OCI-M2 (cell line): ENCODE results near the gene SNX11.

Experiments
- DNase-seq: peaks from one replicate; lab custom pipeline; 2025; ENCODE audit not compliant: unreplicated experiment; lab: John Stamatoyannopoulos, UW

SNX11 gene

DNA sequence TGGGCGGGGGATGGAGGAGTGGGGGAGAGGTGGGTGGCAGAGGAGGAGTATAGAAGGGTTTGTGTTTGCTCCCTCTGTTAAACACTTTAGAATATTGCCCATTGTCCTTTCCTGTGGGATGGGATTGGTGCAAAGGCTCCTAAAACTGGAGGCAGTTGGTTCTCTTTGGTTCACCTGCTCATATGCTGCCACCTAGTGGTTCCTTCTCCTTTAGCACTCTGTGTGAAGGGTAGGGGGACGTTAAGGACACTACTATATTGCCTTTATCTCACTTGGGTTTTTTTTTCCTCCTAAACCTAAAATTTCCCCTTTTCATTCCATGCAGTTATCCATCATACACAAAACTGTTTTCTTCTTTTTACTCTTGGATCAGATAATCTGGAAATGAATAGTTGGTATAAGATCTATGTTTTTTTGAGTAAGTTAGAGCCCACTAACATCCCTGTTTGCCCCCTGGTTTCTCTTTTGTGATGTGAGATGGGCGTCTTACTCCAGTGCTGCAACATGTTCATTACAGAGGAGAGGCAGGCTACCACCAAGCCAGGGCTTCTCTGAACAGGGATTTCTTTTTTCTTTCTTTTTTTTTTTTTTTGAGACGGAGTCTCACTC, 23.8 kb downstream of the SNX11 start:
- peak; percentile 59 for DNase-seq

DNA sequence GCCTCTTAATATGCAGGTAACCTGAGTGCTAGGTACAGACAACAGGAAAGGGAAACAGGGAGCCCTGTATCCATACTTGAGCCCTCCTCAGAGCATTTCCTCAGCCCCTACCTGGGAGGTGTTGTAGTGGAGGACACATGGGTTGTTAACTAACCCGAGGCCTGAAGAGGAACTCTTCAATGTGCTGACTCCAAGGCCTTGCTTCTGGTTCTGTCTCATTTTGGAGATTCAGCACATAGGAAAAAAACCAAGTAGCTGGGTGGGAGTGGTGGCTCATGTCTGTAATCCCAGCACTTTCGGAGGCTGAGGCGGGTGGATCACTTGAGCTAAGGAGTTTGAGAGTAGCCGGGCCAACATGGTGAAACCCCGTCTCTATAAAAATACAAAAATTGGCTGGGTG, 24.8 kb downstream of the SNX11 start:
- no peak for DNase-seq

DNA sequence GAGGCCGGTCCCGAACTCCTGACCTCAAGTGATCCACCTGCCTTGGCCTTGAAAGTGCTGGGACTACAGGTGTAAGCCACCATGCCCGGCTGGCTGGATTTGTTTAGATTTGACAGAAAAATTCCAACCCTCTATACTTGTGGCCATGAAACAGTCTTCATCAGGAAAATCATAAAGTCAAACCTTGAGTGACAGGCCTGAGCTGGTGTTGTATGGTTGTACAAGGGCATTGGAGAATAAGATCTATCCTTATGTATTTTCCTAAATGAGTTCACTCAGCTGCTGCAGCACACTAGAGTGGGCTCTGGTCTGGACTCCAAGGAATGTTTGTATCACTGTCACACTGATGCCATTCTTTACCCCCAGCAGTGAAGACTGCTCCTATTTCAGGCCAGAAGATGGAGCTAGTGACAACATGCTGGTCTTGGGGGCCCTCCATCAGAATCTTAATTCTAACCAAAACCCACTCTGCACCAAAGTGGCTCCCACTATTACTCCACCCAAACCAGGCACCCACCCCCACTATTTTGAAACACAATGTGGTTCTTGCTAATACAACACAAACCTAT, 27.4 kb downstream of the SNX11 start:
- DNase-seq, result no peak

DNA sequence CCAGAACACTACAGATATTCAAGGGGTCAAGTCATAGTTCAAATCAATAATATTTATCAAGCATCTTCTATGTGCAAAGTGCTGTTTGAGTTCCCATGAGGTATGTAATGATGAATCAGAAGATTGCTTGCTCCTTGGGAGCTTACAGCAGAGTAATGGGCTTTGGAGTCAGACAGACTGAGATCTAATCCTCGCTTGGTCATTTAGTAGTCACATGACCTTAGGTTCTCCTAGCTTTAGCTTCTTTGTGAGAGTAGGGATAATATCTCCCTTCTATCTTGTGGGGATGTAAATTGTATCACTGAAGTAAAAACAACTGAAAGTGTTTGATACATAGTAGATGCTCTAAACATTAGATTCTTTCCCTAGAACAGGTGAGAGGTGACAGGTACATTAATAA, 30.1 kb downstream of the SNX11 start:
- no peak for DNase-seq

DNA sequence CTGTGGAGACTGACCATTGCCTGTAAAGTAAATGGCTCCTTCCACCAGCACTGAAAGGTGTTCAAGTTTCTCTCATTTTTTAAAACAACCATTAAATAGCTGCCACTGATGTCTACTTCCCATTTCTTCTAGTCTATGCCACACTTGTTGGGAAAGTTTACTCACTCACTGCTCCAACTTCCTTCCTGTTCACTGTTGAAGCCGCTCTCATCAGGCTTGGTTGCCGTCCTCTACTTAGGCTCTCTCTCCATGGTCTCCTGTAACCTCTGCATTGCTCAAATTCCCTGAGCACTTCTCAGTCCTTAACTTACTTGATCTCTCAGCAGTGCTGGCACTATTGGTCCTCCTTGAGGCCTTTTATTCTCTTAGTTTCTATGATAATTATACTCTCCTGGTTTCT, 32.4 kb downstream of the SNX11 start:
- no peak for DNase-seq

DNA sequence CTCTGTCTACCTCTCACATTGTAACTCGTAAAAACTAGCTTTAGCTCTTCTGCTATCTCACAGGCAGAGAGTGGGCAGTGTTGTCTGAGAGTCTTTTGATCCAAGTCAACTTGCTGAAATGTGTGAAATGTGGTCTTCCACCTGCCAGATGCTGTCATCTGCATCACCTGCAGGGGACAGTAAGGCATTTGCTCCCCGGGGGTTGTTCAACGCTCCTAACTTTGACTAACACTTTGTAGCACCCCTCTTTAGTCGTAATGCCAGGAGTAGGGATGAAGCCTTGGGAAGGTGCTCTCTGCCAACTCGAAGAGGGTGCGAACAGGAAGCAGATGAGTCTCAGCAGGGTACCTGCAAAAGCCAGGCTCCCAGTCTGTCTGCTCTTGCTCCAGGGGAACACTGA, 36.1 kb downstream of the SNX11 start:
- DNase-seq, result no peak

DNA sequence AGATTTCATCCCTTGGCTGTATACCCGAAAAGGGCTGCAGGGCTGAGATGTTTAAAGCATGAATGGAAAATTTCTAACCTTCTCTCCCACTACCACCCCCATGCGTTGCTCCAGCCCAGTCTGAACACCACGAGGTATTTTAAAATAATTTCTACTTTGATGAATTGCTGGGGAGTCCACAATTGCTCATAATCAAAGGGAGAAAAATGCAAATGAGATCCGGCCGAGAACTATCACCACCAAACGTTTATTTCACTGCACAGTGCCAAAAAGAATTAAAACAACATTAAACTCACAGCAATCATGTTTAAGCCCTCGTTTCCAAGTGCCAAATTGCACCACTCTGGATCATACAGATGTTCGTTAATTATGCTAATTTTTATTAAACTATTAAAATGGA, 36.7 kb downstream of the SNX11 start:
- no peak for DNase-seq

DNA sequence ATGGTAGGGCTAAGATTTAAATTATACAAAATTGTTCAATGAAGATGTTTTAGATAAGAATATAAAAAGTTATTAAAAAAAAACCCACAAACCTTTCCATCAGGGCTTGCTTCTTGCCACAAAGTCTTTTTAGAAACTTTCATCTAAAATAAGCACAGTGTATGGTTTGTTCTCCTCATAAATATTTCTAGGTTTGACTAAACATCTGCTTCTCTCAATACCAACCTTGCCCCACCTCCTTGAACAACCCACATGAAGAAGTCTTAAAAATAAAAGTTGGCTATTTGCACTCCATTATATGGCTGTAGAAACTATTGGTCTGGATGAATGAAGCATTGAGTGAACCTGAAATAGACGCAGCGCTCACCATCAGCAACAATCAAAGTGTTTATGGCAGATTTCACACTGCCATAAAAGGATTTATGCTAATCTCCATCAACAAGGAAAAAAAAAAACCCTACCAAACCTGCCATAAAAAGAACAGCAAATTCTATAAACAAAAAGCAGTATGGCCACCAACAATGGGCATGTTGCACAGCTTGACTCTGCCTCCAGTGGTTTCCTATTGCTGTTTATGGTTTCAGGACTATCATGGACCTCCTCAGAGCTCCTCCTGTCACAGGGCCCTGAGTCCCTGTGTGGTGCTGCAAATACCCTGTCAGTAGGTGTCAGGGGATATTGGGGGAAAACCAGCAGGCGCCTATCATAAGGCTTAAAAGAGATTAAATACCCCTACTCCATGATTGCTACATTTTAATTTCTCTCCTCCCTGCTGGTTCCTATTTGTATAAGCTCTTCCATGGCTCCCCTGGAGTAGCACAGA, 37.6 kb downstream of the SNX11 start:
- no peak for DNase-seq

DNA sequence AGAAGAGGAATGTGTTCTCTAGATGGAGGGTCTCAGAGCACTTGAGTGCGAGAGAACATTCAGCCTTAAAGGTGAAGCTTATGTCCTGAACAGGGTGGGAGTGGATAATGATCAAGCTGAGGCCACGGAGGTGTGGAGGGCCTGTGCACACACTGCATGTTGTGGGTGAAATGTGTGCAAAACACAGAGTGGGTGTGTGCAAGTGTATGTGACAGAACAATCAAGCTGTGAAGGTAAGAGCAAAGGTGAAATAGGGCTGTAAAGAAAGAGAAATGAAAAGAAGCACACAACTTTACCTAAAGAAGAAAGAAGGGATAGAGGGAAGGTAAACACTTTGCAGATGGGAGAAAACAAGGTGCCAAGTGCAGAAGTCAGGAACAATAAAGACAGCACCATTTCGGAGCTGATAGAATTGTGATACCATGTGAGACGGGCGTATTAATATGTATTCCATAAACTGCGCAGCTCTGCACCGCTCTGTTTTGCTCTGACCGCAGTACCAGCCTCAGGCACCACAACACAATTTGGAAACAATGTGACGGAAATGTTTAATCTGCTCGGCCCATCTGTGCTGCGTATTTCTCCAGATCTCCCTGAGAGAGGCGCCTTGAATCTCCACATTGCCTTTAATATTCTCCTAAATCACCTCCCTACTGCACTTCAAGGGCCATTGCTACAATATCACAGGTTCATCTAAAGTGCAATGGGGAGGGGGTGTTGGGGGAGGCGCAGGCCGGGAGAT, 40.6 kb downstream of the SNX11 start:
- DNase-seq, result no peak

DNA sequence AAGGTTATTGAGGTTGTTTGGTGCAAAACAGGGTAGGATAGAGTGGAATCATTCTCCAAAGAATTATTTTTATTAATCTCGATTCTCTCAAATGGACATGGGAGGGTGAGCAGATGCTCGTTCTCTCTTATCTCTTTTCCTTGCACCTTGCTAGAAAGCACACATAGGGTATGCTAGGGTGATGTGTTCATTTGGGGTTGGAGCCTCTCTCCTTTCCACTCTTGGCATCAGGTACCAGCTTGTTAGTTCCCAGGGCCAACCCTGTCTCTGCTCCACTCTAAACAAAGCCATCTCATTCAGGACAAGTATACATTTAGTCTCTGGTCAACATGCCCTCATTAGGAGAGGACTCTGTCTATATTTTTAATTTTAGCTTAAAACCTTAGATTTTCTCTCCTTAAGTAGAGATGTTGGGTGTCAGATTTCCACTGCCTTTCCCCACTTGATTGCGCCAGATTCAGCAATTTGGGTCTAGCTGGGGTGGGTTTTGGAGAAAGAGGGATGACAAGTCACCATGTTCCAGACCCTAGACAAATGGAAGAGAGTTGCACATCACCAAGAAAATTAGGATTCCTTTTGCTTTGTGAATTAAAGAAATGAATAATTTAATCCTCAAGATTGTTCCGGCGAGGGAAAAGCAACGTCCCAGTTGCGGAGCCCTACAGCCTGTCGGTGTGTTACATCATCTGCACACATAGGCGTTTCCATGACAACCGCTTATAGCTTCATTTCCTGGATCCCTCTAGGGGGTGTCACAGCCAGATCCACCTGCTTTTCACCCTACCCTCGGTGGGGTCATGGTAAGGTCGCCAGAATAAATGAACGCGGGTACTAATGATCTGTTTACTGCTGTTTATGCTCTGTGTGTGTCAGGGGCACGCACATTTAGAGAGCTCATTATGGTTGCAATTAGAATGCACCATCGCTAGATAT, 41.6 kb downstream of the SNX11 start:
- no peak for DNase-seq

DNA sequence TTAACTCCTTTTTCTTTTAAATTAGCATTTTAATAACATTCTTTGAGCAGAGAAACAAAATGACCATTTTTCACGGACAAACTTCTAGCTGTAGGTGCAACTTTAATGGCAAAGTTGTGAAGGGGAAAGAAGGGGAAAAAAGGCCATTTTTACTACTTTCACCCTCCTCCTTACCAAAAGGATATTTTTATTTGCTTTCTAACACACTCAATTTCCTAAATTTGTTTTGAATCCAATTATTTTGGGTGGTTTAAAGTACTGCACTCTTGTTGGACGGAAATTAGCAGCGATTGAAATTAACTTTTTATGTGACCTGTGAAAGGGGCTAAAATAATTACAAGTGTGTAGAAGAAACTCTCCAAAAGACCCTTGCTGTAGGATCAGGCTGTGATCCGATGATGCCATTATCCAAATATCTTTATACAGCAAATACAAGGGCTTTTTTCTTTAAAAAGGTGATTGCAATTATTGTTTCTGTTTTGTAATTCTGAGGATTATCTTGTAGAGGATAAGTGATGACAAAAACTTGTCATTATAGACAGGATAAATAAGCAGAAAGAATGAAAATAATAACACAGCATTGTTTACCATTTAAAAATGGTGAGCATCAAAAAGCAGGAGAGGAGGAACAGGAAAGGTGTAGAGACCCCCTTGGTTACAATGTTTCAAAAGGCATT, 42.4 kb downstream of the SNX11 start:
- no peak for DNase-seq

DNA sequence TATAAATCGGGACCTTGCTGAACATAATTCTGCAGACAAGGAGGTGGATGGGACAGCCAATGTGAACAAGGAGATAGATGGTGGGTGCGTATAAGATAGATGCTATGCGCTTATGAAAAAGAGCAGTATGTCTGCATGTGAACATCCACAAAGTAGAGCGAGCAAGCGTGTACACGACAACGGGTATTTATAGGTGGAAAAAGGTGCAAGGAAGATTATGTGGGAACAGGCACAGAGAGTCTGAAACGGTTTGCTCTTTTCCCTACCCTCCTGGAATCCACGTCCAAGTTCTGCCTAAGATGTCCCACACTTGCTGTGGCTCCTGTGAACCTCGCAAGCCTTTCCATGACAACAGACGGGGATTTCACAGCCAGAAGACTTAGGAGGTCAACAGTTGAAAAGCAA, 43.0 kb downstream of the SNX11 start:
- DNase-seq, result no peak

DNA sequence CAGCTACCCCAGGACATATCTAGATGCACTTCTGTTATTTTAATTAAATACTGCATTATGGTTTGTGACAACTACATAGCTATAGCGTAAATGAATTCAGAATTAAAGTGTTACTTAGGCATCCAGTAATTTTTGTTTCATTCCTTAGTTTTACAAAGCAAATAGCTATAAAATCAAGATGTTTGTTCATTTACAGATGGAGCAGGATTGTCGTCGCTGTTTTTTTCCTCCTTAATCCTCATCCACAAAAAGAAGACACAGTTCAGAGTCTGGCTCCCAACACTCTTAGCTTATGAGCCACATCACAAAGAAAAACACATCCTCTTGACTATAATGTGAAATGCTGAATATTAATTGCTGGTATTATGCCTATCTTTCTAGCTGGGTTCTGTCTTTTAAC, 43.7 kb downstream of the SNX11 start:
- DNase-seq, result no peak

DNA sequence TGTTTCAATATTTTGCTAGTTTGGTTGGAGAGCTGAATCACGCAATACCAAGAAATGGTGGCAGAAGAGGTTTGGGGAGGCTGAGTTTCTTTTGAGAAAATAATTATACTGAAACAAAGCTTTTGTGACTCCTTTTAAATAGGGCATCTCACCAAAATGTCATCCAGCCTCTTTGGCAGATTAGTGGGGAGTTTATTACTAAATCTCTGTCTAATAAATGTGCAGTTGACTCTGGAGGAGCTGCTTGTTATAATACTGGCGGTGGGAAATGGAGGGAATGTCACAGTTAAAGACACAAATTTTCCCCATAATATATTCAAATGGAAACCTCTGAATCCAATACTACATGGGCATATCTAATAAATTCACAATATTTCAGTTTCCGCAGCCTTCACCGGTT, 44.7 kb downstream of the SNX11 start:
- DNase-seq, result no peak

DNA sequence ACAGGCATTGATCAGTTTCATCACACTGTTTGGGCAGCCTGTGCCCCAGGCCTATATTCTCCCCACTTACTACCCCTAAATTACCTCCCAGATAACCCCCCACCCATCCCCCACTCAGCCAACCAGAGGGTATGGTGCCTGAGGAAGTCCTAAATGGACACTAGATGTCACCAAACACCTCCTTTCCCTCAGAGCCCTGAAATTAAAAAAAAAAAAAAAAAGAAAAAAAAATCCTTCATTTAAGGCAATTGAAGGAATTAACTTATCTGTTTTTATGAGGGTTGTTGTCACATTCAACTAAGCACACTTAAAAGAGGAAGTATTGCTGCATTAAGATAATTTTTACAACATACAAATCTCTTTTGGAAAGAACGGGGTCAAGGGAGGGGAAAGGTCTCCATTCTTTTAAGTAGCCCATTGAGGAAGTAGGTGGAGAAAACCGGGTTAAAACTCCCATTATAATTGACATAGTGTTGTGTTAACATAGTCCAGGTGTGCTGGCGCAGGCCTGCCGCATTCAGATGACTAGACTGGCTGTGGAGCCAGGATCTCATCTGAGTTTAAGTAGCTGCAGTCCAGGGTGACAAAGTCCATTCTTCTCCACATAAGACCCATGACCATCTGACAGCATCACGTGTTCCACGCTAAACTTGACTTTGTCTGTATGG, 46.3 kb downstream of the SNX11 start:
- DNase-seq, result no peak

DNA sequence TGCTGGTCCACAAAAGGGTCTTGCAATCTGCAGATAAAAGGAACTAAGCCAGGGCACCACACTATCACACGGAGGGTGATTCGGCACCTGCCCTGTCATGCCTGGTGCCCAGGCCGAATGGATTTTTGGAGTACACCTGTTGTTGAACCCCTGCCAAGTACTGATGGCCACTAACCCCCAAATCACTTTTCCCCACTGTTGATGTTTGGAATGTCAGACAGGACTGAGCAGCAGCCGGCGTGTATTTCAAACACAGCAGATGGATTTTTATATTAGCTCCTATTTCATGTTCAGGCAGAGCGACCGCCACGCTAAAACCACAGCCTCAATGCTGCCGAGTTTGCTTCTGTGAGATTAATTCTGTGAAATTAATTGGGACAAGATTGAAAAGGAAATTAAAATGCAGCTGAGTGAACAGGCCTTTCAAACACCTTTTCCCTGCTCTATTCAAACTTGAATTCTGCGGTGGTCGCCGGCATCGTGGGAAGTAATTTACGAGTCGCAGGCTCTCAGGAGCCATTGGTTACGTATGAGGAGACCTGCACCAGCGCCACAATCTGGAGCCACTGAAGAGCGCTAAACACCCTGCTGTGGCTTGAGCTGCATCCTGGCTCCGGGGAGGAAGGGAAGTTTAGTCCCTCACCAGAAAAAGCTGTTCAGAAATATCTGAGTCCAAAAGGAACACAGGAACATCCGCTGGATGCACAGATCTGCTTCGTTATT, 48.5 kb downstream of the SNX11 start:
- no peak for DNase-seq

DNA sequence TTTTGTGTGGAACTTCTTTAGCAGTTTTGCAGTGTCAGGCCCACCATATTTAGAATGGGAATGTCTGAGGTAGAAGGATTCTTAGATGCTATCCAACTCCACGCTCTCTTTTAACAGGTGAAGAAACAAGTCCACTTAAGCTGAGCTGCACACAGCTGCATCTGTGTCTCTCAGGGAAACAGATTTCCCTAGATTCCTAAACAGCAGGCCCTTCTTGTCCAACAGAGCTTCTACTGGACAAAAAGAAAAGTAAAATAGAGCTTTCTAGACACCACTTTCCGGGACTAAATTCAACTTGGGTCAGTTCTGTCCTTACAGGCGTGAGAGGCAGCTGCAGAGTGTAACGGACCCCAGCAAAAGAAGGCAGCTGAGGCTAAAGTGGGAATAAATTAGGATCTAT, 51.7 kb downstream of the SNX11 start:
- DNase-seq, result no peak

DNA sequence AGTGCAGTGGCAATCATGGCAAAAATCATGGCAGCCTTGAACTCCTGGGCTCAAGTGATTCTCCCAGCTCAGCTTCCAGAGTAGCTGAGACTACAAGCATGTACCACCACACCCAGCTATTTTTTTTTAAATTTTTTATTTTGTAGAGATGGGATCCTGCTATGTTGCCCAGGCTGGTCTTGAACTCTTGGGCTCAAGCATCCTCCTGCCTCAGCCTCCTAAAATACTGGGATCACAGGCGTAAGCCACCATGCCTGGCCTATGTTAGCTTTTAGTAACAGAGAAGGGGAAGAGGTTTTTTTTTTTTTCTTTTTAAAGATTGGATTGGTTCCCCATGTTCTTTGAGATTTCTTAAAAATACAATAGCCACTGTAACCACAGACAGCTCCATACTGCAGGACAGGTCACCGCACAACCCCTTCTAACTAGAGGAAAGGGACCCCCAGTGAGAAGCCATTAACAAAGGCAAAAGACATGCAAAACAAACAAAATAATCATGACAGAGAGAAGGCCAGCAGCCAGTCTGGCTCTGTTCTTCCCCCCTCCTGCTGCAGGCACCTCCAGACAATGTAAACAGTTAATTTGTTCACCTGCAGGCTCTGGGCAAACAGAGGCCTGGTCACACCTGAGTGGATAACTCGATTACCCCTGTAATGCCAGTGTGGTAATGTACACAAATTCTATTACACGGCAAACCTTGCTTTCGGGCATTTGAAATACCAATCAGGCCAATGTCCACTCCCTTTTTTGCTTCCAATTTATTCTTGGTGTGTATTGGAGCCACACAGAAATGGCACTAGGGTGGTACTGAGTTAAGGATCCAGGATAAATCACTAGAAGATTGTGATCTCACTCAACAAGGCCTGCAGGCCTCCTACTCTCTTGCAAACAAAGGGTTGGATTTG, 52.9 kb downstream of the SNX11 start:
- no peak for DNase-seq
